GM12891 (cell line): ENCODE results near the gene CMTM3.

Source experiments
- PAX5 ChIP-seq: IDR thresholded peaks from 2 replicates; pipeline ENCODE4 v1.6.1; 2011; ENCODE audit warnings: low read length, moderate library complexity, mild to moderate bottlenecking; ENCODE audit not compliant: insufficient read depth, severe bottlenecking
- POLR2A ChIP-seq: IDR thresholded peaks from 2 replicates; pipeline ENCODE4 v1.6.1; 2011; ENCODE audit warnings: low read depth, low read length, control low read depth
- POLR2AphosphoS5 ChIP-seq: IDR thresholded peaks from 2 replicates; pipeline ENCODE4 v1.6.1; 2011; ENCODE audit warnings: low read depth, low read length, control low read depth
- POU2F2 ChIP-seq: IDR thresholded peaks from 2 replicates; pipeline ENCODE4 v1.6.1; 2011; ENCODE audit warnings: low read depth, mild to moderate bottlenecking, control low read depth, low read length, moderate library complexity
- SPI1 ChIP-seq: IDR thresholded peaks from 2 replicates; pipeline ENCODE4 v1.6.1; 2011; ENCODE audit warnings: low read depth, low read length, control low read depth
- TAF1 ChIP-seq: IDR thresholded peaks from 2 replicates; pipeline ENCODE4 v1.6.1; 2011; ENCODE audit warnings: low read depth, low read length, control low read depth

GRCh38 chr16:66640724-66641314 lies 36.3 kb downstream of the CMTM3 start:
- TF ChIP-seq POLR2A = no peak
- TF ChIP-seq TAF1 = no peak
- no peak for TF ChIP-seq POLR2AphosphoS5
- no peak for TF ChIP-seq SPI1
- no peak for TF ChIP-seq PAX5
- TF ChIP-seq POU2F2 = no peak
